Measurements from ENCODE around the gene RTL1.

RTL1 gene

DNA sequence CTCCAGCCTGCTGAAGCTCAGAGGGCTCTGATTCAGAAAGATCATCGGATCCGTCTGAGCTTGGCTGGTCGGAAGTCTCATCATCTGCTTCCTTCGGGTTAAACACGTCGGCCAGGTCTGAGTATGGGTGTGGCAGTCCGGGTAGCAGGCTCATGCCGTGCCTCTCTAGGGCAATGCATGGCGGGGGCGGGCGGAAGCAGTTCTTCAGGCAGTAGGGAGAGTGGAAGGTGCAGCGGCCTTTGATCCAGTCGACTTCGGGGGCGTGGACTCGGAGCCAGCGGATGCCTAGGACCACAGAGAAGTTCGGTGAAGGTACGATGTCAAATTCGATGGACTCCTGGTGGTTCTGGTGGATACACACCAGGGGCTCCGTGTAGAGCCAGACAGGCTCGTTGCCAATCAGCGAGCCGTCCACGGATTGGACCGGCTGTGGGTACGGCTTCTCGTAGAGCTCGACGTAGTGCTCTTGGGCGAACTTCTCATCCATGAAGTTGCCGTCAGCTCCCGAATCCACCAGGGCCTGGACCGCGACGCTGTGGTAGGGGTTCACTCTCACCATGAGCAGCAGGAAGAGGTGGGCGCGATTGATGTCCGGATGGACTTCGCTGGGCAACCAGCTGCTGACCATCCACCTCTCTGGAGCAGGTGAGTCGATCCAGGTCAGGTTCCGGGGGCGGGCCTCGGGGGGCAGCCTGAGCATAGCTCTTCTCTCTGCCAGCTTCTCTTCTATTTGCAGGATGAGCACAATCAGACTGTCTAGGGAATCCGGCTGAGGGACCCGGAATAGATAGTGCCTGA lies 20.3 kb downstream of the RTL1 start:
- TF ChIP-seq, protein P1, sequence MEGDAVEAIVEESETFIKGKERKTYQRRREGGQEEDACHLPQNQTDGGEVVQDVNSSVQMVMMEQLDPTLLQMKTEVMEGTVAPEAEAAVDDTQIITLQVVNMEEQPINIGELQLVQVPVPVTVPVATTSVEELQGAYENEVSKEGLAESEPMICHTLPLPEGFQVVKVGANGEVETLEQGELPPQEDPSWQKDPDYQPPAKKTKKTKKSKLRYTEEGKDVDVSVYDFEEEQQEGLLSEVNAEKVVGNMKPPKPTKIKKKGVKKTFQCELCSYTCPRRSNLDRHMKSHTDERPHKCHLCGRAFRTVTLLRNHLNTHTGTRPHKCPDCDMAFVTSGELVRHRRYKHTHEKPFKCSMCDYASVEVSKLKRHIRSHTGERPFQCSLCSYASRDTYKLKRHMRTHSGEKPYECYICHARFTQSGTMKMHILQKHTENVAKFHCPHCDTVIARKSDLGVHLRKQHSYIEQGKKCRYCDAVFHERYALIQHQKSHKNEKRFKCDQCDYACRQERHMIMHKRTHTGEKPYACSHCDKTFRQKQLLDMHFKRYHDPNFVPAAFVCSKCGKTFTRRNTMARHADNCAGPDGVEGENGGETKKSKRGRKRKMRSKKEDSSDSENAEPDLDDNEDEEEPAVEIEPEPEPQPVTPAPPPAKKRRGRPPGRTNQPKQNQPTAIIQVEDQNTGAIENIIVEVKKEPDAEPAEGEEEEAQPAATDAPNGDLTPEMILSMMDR (IDR thresholded peaks at IDR 0.05; ENCODE audit: insufficient read depth, low read length, poor library complexity, severe bottlenecking) = no peak
- no peak for DNase-seq (ENCODE audit: extremely low read depth, insufficient read length)
- no peak overlapping the region for H3K4me3 ChIP-seq (replicated peaks; ENCODE audit: low read depth, low read length)
- H3K27me3 ChIP-seq (replicated peaks; ENCODE audit: control insufficient read depth, insufficient read depth, low read length) = no peaks in the 10 kb centered on the region
- no peaks in the 10 kb centered on the region for H3K36me3 ChIP-seq (ENCODE audit: control insufficient read depth, insufficient read depth, low read length)

DNA sequence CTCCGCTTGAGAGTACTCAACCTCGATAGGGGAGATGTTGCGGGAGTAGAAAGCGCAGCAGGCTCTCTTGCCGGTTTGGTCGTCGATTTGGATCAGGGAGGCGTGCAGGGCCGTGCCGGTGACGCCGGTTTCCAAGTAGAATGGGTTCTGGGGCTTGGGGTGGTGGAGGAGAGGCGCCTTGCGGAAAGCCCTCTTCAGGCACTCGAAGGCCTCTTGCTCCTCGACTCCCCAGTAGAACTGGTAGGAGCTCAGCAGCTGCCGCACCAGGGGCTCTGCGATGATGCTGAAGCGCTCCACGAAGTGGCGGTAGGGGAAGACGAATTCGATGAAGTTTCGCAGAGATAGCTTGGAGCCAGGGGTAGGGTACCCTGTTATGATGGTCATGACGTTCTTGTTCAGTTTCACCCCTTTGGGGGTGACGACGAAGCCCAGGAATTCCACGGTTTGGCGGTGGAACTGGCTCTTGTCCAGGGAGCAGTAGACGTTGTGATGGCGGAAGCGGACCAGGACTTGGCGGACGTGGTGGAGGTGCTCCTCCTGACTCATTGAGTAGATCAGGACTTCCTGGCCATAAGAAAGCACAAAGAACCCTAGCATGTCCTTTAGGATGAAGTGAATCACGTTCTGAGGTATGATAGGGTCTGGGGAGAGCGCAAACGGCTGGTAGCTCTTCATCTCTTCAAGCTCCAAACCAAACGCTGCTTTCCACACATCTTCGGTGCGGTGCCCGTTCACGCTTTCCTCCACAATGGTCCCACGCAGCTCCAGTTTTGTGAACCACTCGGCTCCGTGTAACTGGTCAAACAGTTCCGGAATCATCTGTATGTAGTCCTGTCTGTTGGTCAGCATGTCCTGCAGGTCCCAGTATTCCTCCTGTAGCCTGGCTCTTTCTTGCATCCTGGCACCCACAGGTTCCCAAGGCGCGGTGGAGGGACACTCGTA lies 21.2 kb downstream of the RTL1 start:
- DNase-seq (ENCODE audit: extremely low read depth, insufficient read length) = no peak
- Histone ChIP-seq H3K27me3 (replicated peaks; ENCODE audit: control insufficient read depth, insufficient read depth, low read length) (no peaks in the 10 kb centered on the region), H3K36me3 (ENCODE audit: control insufficient read depth, insufficient read depth, low read length) (no peaks in the 10 kb centered on the region)

DNA sequence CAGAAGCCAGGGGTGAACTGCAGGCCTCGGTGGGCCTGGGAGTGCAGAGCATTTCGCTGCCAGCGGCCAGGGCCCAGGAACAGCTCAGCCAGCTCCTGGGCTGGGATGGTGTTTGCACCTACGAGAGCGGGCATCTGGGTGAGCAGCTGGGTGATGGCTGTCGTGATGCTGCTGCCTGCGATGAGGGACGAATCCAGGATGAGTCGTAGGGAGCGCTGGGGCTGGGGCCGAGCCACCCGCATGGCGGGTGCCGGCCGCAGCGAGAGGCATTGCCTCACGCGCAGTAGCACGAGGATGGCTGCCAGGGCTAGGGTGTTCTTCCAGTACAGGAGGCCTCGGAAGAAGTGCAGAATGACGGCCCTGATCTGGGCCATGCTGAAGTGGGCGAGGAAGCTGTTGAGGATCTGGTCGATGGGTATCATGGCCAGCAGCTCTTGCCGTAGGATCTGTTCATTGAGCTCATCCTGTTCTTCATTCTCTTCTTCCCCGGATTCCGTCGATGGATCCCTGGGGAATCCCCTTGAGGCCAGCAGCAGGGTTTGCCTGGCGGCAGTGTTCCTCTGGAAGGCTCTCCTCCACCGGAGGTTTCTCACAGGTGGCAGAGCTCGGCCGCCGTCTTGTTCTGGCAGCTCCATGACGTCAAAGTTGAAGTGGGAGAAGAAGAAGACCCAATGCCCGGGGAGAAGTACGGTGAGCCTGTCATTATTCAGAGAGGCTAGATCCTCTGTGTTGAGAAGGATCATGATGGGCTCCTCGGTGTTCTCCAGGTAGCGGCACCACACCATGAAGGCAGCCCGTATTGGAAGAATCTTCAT lies 22.1 kb downstream of the RTL1 start:
- no peak for DNase-seq (ENCODE audit: extremely low read depth, insufficient read length)
- Histone ChIP-seq H3K27me3 (replicated peaks; ENCODE audit: control insufficient read depth, insufficient read depth, low read length) (no peaks in the 10 kb centered on the region), H3K4me3 (replicated peaks; ENCODE audit: low read depth, low read length) (no peak overlapping the region), H3K36me3 (ENCODE audit: control insufficient read depth, insufficient read depth, low read length) (no peaks in the 10 kb centered on the region)
- TF ChIP-seq, protein P1 (IDR thresholded peaks at IDR 0.05; ENCODE audit: insufficient read depth, low read length, poor library complexity, severe bottlenecking) = no peak

More for the DNA sequence above, 21.2 kb downstream of the RTL1 start:
- no peak overlapping the region for H3K4me3 ChIP-seq (replicated peaks; ENCODE audit: low read depth, low read length)
- TF ChIP-seq, protein P1 (IDR thresholded peaks at IDR 0.05; ENCODE audit: insufficient read depth, low read length, poor library complexity, severe bottlenecking) = no peak

DNA sequence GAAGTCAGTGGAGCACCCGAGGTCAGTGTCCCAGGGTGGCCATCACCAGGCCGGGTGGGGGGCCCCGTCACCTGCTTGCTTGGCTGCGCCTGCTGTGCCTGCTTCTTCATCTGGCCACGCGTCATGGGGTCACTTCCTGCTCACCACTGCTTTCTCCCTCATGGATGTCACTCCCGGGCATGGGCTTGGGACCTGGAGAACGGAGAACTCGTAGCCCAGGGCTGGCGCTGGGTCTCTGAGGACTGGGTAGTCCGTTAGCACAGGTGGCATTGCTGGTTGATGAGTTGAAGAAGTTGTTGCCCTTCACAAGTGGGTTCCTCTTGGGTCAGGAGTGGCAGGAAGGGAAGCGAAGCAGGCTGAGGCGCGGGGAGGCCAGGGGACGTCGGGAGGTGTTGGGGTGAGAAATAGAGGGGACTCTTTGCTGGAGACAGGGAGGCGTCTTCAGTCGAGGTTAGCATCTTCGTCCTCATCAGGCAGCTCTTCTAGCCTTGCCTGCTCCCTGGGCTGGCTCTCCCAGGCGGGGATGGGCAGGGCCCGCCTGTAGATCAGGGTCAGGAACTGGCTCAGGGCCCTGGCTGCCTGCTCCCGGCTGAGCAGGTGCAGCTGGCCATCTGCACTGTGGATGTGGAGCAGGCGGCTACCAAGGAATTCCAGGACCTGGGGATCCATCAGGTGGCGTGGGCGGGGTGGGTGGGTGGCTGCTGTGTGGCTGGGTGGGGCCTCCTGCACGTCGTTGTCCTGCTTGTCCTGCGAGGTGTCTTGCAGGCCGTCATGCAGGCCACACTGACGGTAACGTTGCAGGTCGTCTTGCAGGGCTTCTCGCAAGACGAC lies 23.0 kb downstream of the RTL1 start:
- Histone ChIP-seq H3K4me3 (replicated peaks; ENCODE audit: low read depth, low read length) (no peak overlapping the region), H3K27me3 (replicated peaks; ENCODE audit: control insufficient read depth, insufficient read depth, low read length) (no peaks in the 10 kb centered on the region), H3K36me3 (ENCODE audit: control insufficient read depth, insufficient read depth, low read length) (no peaks in the 10 kb centered on the region)
- TF ChIP-seq, protein P1 (IDR thresholded peaks at IDR 0.05; ENCODE audit: insufficient read depth, low read length, poor library complexity, severe bottlenecking) = no peak
- DNase-seq (ENCODE audit: extremely low read depth, insufficient read length) = no peak

DNA sequence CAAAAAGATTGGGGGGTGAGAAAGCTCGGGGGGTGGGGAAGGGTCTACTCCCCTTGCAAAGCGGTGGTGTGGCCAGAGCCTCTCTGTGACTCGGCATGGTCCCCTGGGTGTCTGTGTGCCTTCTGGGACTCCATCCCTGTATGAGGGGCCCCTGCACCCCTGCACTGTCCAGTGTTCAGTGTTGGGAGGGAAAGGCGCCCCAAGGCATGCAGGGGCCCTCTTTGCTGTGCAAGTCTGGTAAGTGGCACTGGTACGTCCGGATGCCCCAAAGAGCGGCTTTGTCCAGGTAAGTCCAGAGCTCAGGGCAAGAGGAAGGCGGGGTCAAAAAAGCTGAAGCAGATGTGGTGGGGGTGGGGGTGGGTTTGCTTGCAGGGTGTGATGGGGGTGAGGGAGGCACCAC lies 23.7 kb downstream of the RTL1 start:
- H3K36me3 ChIP-seq (ENCODE audit: control insufficient read depth, insufficient read depth, low read length) = no peaks in the 10 kb centered on the region
- no peak overlapping the region for H3K4me3 ChIP-seq (replicated peaks; ENCODE audit: low read depth, low read length)
- TF ChIP-seq, protein P1 (IDR thresholded peaks at IDR 0.05; ENCODE audit: insufficient read depth, low read length, poor library complexity, severe bottlenecking) = no peak
- H3K27me3 ChIP-seq (replicated peaks; ENCODE audit: control insufficient read depth, insufficient read depth, low read length) = no peaks in the 10 kb centered on the region
- no peak for DNase-seq (ENCODE audit: extremely low read depth, insufficient read length)

All from GM06990 (cell line).